ENCODE data around the gene PRUNE2.
"Not testable (repeated sequence)": the region's sequence is repeated elsewhere in the genome, so short reads cannot be mapped to it uniquely, and the experiment has no call there.

The PRUNE2 gene

DNA sequence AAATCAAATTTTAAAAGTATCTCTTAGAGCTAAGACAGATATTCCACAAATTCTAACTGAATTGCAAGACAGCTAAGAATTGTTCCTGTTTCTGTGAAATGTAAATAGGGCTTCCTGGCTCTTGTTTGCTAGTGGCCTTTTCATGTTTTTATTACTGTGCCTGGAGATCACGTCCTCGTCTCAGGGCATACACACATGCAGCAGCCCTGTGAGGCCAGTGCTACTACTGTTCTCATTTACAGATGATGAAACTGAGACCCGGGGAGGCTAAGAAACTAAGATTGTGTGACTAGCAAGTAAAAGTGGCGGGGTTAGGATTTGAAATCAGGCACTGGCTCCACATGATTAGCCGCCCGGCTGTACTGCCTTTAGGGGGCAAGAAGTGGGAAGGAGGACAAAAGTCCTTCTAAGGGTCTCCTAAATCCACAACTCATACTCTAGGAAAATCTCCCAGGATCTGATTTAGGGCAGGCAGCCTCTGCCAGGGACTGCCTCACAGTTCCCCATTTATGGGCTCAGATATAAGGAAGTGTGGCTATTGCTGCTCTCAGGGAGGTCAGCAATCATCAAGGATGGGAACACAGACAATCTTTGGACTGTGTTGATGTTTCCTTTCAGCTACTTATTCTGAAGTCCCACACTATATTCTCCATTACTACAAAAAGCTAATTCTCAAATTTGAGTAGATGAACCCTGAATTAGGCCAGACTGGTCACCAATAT, 7.9 kb downstream of the PRUNE2 start:
- no peak for DNase-seq

DNA sequence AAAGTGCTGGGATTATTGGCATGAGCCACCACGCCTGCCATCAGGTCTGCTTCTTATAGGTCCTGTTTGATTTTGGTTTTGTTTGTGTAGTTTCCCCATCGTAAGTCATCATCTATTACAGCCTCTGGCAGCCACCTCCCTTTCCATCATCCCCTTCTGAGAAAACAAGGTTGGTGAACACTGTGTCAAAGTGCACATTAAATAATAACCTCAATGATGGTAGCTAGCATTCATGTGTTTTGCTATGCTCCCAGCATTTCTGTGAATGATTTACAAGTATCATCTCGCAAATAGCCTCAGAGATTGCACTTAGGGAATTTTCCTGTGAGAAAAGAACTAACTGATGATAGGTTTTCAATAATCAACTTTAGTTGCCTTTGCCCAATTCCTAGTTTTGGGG, 9.9 kb downstream of the PRUNE2 start:
- DNase-seq = no peak

DNA sequence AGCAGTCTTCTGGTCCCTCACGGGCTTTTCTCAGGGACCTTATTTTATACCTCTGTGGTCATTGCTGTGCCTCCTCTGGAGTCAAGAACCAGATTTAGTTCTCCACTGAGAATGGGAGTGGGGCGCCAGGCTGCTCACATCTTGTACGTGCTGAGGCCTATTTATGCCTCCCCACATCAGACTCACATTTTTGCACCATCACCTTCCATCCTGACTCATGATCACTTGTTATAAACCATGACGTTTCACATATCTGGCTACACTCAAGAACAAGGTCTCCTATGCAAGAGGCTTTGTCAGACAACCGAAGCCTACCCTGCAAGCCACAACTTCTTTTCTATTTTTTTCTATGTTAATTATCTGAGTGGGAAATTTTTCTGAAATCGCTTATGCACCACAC, 10.7 kb downstream of the PRUNE2 start:
- no peak for DNase-seq

DNA sequence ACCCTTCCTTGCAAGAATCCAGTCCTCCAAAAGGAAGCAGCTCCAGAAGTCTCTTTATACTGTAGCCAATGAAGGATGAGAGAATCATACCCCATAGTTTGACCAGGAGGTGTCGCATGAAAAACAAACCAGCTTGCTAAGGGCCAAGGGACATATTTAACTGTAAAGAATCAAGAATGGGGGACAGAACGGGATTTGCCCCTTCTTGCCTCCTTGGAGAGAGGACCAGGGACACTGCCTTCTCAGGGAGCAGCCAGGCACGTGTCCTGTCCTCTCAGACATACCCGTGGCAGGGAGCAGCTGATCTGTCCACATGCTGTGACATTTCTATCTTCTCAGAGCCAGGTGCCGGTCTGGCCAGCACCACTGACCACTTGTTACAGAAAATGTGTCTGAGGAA, 11.7 kb downstream of the PRUNE2 start:
- no peak for DNase-seq

DNA sequence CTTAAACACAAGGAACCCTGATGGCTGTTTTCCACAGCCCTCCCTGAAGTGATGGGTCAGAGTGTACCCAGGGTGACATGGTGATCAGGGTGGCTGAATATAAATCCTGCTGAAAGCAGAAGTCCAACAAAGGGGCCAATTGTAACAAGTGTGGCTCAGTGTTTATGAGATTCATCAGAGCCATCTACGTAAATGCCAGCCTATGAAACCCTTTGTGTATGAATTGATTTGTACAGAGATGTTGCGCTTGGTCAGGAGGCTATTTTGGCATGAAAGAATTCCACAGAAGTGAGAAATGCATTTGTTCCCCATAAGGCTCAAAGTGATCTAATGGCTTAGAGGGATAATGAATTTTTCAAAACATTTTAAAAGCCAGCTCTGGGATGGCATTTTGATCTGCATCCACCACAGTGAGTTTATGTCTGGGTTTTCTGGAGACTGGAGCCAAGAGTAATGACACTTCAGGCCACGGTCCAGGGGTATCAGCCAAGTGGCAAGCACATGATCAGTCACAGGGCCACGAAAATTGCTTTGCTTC, 12.4 kb downstream of the PRUNE2 start:
- DNase-seq = no peak

DNA sequence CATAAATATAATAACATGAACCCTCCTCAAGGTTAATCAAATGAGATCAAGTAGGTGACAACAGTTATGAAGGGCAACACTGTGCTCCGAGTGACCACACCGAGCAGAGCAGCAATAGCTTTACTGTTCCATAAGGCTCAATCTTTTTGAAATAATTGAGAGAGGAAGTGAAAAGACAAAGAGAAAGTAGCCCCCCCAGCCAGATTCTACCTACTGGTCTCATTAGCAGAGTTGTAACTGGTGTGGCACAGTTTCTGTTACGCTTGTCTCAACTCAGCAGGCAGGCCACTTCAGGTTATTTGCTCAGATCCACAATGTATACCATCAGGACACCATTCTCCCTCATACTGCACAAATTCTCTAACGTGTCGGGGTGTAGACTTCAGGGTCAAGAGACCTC, 14.0 kb downstream of the PRUNE2 start:
- no peak for DNase-seq

DNA sequence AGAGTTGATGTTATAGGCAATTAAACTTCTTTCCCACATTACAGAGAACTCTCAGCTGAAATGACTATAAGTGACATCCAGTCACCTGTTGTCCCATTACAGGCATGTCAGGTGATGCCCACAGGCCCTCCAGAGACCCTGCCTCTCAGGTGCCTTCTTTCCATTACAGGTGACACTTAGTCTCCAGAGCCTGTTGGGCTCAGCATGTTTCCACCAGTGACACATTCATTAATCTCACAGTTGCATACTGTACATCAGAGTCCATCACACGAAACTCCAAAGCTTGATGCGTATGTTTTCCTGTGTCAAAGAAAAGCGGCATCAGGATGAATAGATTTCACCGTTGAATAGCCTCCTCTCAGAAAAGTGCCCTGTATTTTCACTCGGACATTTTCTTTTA, 14.6 kb downstream of the PRUNE2 start:
- no peak for DNase-seq

DNA sequence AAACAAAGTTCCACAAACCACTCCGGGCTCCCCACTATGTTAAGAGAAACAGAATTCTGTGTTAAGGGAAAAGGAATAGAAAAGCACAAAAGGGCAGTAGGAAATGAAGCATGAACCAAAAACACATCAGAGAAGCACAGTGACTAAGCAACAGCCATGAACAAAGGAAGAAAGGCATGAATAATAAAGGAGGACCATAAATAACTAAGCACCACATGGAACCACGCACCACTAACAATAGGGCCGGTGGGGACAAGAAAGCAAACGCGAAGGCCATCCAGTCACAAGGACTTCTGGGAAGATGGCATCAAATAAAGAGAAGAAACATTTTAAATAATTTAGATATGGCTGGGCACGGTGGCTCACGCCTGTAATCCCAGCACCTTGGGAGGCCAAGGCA, 18.0 kb downstream of the PRUNE2 start:
- DNase-seq = no peak

DNA sequence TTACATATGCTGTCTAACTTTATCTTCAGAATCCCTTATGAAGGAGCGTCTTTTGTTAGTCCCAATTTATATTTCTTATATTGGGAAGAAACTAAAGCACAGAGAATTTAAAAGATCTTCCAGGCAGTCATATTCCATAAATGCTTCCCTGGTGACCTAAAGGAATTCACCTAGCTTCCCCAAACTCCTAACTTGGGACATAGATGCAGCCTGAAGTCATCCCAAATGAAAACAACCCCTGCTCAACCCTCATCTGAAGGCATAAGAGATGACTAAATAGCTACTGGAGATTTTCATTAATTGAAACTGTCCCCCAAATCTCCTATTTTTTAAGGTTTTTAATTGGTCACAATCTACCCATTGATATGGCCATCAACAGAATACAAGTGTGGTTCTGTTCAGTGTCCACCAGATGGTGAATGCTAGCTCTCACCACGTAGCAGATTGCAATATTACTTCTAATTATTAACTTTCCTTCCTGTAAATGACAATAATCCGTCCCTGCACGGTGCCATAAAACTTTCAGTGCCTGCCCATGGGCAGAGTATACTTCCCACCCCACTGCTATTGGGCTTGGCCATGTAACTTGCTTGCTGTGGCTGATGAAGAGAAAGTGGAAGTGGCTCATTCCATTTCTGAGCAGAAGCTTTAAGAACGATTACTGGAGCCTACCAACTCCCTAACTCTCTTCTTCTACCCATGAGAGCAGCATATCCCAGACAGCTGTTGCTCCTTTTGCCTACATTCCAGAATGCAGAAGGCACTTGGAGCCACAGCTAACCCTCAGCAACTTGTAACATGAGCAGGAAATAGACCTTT, 18.7 kb downstream of the PRUNE2 start:
- no peak for DNase-seq

DNA sequence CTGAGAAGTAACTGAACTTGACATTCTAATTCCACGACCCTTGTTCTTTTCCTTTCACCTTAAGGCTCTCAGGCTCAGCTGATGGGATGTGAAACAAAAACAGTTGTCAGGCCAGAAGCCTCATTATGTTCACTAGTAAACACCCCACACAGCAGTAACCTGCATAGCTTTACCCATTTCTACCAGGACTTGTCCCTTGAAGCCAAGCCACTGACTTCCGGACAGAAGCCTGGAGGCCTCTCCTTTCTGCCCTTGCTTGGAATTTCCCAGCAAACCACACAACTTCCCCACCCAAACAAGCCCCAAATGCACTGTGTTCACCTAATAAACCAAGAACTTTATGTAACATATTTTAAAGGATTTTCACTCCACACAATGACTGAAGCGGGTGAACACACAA, 19.6 kb downstream of the PRUNE2 start:
- no peak for DNase-seq

DNA sequence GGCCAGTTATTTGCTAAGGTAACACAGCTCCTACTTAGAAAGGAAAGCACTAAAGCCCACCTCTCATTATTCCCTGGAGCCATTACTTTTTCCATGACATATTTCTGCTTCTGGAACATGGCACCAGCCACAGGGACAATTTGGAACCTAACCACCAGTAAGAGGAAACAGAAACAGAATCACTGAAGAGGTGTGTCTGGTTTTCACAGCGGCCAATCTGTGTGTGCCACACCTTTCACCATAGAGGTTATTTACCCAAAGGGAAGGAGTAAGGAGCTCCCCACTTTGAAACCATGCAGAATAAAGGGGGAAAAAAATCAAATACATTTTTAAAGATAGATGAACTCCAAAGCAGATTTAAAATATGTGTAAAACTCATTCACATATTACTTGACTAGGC, 21.1 kb downstream of the PRUNE2 start:
- no peak for DNase-seq

DNA sequence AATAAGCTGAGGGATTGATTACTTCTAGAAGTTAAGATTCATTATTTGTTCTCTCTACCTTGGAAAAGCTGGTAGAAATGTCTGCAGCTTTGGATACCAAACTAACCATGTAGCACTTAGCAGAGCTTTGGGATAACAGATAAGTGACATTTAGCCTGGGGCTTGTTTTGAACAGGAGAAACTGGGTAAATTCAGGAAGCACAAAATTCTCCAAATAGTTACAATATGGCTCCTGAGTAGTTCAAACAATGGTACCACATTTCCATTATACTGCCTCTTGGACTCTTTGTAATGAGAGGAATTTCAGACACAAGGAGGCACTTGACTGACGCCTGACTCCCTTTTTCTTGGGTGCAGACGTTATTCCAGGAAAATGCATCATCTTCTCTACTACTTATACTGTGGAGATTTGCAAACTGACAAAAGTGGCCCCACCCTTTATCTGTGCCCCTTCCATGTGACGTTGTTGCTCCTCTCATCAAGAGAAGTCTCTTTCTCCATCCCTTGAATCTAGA, 22.5 kb downstream of the PRUNE2 start:
- DNase-seq = no peak

DNA sequence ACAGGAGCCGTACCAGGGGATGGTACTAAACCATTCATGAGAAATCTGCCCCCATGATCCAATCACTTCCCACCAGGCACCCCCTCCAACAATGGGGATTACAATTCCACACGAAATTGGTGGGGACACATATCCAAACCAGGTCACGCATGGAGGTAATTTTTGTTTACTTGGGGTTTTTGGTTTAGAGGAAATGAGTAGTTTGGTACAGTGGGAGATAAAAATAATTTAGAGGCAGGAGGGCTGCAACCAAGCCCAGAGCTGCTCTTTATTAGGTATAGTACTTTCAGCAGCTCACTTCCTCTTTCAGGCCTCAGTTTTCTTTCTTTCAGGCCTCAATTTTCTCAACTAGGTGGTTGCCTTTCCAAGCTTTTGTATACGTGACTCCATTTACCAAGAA, 23.2 kb downstream of the PRUNE2 start:
- no peak for DNase-seq

DNA sequence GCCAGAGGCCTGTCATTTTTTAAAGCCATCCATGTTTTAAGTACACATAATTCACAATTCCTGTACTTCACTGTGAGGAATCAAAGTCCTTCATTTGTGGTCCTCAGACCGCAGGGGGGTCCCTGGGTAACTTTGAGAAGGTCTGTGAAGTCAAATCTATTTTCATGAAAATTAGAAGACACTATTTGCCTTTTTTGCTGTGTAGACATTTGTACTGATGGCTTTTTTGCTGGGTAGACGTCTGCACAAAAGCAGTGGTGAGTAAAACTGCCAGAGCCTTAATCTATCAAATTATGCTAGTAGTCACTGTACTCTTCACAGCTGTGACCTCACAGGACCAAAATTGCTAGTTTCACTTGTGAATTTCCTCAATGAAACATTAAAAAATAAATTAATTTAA, 25.7 kb downstream of the PRUNE2 start:
- no peak for DNase-seq

DNA sequence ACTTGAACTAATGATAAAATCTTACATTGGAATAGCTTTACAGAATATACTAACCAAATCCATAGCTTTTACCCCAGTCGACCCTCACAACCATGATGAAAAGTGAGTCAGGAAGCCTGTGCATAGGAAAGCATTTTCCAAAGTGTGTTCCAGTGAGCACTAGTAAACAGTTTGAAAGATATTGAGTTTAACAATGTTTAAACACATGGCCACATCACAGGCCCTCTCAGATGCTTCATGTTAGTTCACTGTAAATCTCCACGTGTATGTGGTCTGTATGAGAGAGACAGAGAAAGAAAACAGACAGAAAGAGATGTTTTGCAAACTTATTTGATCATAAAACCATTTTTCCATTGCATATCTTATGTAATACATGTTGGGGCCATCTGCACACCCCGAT, 27.0 kb downstream of the PRUNE2 start:
- DNase-seq = no peak

DNA sequence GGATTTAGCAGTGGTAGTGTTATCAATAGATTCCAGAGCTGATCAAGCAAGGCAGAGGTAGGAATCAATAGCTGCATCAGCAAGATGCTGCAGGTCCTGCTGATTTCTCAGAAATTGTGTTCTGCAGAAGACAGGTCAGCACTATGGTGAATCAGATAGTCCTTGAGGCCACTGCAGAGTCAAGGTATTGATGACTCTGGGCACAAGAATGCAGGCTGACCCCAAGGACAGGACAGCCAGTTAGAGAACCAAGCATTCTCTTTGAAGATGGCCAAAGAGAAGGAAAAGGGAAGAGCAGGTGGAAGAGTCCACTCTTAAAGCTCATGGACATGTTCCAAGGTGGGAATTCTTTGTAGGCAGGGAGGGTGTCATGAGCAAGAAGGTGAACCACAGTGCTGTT, 28.0 kb downstream of the PRUNE2 start:
- no peak for DNase-seq

DNA sequence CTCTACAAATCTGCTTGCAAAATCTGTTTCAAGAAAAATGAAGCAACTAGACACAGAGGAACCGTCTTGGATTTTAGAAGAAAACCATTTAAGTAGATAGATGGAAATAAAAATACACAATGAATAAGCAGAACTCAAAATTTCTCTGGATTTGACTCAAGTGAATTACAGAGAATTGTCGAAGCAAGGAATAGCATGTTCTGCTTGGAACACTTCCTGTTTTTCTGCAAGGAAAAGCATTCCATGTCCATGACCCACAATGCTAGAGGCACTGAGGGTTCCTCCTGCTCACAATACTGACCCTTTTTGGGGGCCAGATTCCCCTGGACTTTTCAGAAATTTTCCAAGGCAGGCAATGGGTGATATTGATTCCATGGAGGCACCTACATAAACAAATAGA, 29.8 kb downstream of the PRUNE2 start:
- DNase-seq = no peak

DNA sequence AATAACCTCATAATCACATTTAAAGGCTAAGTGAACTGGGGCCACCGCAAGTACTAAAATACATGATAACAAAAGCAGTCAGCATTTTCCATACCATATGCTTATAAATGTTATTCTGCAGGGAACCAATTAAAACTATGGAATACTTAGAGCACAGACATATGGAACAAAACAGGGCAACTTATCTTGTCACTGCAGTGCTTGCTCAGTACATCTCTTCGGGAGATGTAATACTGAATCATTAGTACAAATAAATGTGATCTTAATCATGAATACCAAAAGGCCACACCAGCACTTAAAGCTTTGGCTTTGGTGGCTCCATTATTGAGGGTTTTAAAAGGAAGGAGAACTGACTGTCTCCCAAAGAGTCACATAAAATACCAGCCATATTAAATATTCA, 32.1 kb downstream of the PRUNE2 start:
- no peak for DNase-seq

DNA sequence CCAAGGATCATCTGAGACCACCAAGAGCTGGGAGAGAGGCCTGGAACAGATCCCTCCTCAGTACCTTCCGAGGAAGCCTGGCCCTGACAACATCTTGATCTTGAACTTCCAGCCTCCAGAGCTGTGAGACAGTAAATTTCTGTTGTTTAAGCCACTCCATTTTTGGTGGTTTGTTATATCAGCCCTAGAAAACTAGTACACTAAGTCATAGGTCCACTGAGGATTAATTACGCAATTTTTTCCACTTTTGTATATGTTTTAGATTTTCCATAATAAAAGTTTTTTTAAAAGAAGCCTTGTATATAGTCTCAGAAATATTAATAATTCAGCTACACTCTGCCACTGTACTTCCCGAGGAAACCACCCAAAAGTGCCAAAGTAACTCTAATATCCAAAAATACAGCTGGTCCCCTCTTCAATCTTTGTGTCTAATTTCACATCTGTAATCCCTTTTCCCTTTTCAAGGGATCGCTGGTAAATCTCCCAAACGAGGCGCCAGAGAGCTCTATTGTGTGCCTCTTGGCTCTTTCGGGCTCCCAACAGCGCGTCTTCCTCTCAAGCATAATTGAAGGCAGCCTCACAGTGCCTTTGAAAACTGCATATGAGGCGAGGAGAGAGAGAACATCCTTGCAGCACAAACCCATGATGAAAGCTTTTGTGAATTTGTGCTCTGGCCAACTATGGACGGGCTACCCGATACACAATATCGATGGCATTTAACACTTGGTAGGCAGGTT, 32.7 kb downstream of the PRUNE2 start:
- no peak for DNase-seq

DNA sequence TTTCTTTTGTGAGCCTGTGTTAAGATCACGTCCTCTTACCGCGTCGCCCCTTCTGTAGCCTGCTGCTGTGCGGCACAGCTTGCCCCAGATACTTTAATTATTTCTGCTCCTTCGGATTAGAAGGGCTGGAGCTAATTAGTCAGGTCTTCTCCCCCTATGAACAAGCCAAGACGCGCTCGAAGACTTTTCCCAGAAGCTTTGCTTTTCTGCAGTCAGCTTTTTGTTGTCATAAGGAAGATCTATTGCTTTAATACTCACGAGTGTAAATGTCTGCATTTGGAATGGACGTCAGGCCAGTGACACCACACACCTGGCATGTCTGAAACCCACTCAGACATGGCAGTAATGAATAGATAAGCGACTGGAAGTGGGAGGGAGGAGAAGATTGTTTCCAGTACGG, 37.0 kb downstream of the PRUNE2 start:
- DNase-seq = no peak

DNA sequence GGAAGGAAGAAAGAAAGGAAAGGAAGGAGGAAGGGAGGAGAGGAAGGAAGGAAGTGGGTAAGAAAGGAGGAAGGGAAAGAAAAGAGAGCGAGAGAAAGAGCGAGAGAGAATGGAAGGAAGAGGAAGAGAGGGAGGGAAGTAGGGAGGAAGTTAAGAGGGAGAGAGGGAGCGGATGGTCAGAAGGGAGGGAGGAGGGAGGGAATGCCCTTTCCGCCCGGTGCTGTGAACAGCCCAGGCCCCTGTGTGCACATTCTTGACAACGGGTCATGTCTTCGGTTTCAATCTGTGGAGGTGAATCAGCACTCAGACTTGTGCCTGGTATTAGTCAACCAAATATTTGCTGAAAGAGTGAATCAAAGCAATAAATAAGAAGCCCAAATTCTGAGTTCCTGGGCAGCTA, 39.2 kb downstream of the PRUNE2 start:
- DNase-seq = no peak

DNA sequence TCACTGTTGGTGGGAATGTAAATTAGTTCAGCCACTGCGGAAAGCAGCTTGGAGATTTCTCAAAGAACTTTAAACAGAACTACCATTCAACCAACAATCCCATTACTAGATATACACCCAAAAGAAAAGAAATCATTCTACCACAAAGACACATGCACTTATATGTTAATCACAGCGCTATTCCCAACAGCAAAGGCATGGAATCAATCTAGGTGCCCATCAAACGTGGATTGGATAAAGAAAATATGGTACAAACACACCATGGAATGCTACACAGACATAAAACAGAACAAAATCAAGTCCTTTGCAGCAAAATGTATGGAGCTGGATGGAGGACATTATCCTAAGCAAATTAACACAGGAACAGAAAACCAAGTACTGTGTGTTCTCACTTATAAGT, 42.1 kb downstream of the PRUNE2 start:
- DNase-seq = no peak

DNA sequence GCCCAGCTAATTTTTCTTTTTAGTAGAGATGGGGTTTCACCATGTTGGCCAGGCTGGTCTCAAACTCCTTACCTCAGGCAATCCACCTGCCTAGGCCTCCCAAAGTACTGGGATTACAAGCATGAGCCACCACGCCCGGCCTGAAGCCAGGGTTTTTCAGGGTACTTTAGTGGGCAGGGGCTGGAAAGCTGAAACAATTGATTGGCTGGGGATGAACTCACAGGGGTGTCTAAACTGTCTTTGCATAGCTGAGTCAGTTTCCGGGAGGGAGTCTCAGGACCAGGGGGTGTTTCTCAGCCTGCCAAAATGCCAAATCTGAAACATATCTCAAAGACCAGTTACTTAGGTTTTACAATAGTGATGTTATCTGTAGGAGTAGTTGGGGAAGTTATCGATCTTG, 46.1 kb downstream of the PRUNE2 start:
- no peak for DNase-seq

DNA sequence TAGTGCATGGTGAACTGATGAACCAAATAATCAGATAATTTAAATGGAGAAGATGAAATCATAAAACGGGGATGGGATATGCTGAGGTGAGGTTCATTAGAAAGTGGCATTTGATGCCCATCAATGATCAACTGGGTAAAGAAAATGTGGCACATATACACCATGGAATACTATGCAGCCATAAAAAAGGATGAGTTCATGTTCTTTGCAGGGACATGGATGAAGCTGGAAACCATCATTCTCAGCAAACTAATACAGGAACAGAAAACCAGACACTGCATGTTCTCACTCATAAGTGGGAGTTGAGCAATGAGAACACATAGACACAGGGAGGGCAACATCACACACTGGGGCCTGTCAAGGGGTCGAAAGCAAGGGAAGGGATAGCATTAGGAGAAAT, 47.7 kb downstream of the PRUNE2 start:
- not testable (repeated sequence) for DNase-seq
